HEK293 (cell line): ENCODE results near the gene ATP8A1.

Experiments
- CTCF ChIA-PET: fragments of 350-600 bp; formaldehyde crosslinking; extraction: SDS; loops from one replicate; lab custom pipeline; 2021; ENCODE audit warnings: antibody characterized with exemption; lab: Yijun Ruan, JAX
- POLR2A ChIA-PET: fragments of 300-600 bp; formaldehyde crosslinking; extraction: SDS; loops from one replicate; lab custom pipeline; 2020; ENCODE audit warnings: antibody characterized with exemption, inconsistent platforms; lab: Yijun Ruan, JAX
- H3K27ac ChIP-seq: fragments of 200-500 bp; sonication (Bioruptor generic); 2 replicates; pipeline ENCODE4 v1.5.1; 2014; ENCODE audit warnings: low read depth, low read length, control low read depth, inconsistent platforms; ENCODE audit errors: extremely low read depth
- H3K36me3 ChIP-seq, 2 experiments: fragments of 200-500 bp in 1 of 2; sonication (Bioruptor generic) in 1 of 2; 1 replicate in 1 of 2; 2 replicates in 1 of 2; pipeline ENCODE4 v1.5.1; 2014 to 2017; ENCODE audit warnings: inconsistent platforms in 2 of 2, low read length in 2 of 2; ENCODE audit not compliant: control insufficient read depth in 2 of 2, insufficient read depth in 1 of 2
- H3K4me1 ChIP-seq: fragments of 200-500 bp; sonication (Bioruptor generic); 2 replicates; pipeline ENCODE4 v1.5.1; 2014; ENCODE audit warnings: mild to moderate bottlenecking, low read length, inconsistent platforms; ENCODE audit not compliant: control insufficient read depth, insufficient read depth
- H3K4me3 ChIP-seq: 2 replicates; pipeline ENCODE4 v1.5.1; 2011; ENCODE audit warnings: low read depth, mild to moderate bottlenecking, control low read depth, low read length, moderate library complexity
- H3K9me3 ChIP-seq: fragments of 200-500 bp; sonication (Bioruptor generic); 2 replicates; pipeline ENCODE4 v1.5.1; 2014; ENCODE audit warnings: low read depth, low read length, inconsistent platforms; ENCODE audit not compliant: control insufficient read depth, insufficient read depth
- KLF7 ChIP-seq: fragments of 450-650 bp; formaldehyde crosslinking; IDR thresholded peaks from 2 replicates; pipeline ENCODE4 v1.5.1; 2016; ENCODE audit warnings: missing biosample characterization, missing genetic modification characterization, borderline replicate concordance
- KLF8 ChIP-seq: fragments of 450-650 bp; formaldehyde crosslinking; IDR thresholded peaks from 2 replicates; pipeline ENCODE4 v1.5.1; 2016; ENCODE audit warnings: missing biosample characterization, missing genetic modification characterization
- SP7 ChIP-seq: fragments of 450-650 bp; formaldehyde crosslinking; IDR thresholded peaks from 2 replicates; pipeline ENCODE4 v1.5.1; 2016; ENCODE audit warnings: missing biosample characterization, missing genetic modification characterization
- ZBTB1 ChIP-seq: fragments of 450-650 bp; formaldehyde crosslinking; IDR thresholded peaks from 2 replicates; pipeline ENCODE4 v1.5.1; 2016; ENCODE audit warnings: missing biosample characterization, missing genetic modification characterization
- ZFHX2 ChIP-seq: fragments of 450-650 bp; formaldehyde crosslinking; conservative IDR thresholded peaks from 2 replicates; pipeline ENCODE4 v1.5.1; 2016; ENCODE audit warnings: missing biosample characterization, missing genetic modification characterization
- ZNF114 ChIP-seq: fragments of 450-650 bp; formaldehyde crosslinking; IDR thresholded peaks from 2 replicates; pipeline ENCODE4 v1.5.0; 2017; ENCODE audit warnings: missing biosample characterization, missing genetic modification characterization
- ZNF169 ChIP-seq: fragments of 450-650 bp; formaldehyde crosslinking; IDR thresholded peaks from 2 replicates; pipeline ENCODE4 v1.5.1; 2016; ENCODE audit warnings: missing biosample characterization, missing genetic modification characterization
- ZNF248 ChIP-seq: fragments of 450-650 bp; formaldehyde crosslinking; IDR thresholded peaks from 2 replicates; pipeline ENCODE4 v1.5.1; 2017; ENCODE audit warnings: missing biosample characterization, missing genetic modification characterization
- ZNF266 ChIP-seq: fragments of 450-650 bp; formaldehyde crosslinking; IDR thresholded peaks from 2 replicates; pipeline ENCODE4 v1.5.1; 2016; ENCODE audit warnings: missing biosample characterization, missing genetic modification characterization, low read depth
- ZNF324 ChIP-seq: fragments of 450-650 bp; formaldehyde crosslinking; IDR thresholded peaks from 2 replicates; pipeline ENCODE4 v1.5.1; 2016; ENCODE audit warnings: missing biosample characterization, missing genetic modification characterization
- ZNF394 ChIP-seq: fragments of 450-650 bp; formaldehyde crosslinking; IDR thresholded peaks from 2 replicates; pipeline ENCODE4 v1.5.1; 2016; ENCODE audit warnings: missing biosample characterization, missing genetic modification characterization, mild to moderate bottlenecking, moderate library complexity, borderline replicate concordance
- ZNF449 ChIP-seq: fragments of 450-650 bp; formaldehyde crosslinking; IDR thresholded peaks from 2 replicates; pipeline ENCODE4 v1.5.1; 2017; ENCODE audit warnings: missing biosample characterization, mild to moderate bottlenecking, missing genetic modification characterization, moderate library complexity
- ZNF544 ChIP-seq: fragments of 450-650 bp; formaldehyde crosslinking; IDR thresholded peaks from 2 replicates; pipeline ENCODE4 v1.5.0; 2017; ENCODE audit warnings: missing biosample characterization, missing genetic modification characterization
- ZNF776 ChIP-seq: fragments of 450-650 bp; formaldehyde crosslinking; IDR thresholded peaks from 2 replicates; pipeline ENCODE4 v1.5.0; 2017; ENCODE audit warnings: missing biosample characterization, missing genetic modification characterization, borderline replicate concordance
- ZSCAN16 ChIP-seq: fragments of 450-650 bp; formaldehyde crosslinking; IDR thresholded peaks from 2 replicates; pipeline ENCODE4 v1.5.1; 2016; ENCODE audit warnings: missing biosample characterization, missing genetic modification characterization
- ZSCAN4 ChIP-seq: fragments of 450-650 bp; formaldehyde crosslinking; IDR thresholded peaks from 2 replicates; pipeline ENCODE4 v1.5.1; 2017; ENCODE audit warnings: missing biosample characterization, missing genetic modification characterization
- TF ChIP-seq, protein P1 (sequence below): fragments of 450-650 bp; formaldehyde crosslinking; IDR thresholded peaks from 2 replicates; pipeline ENCODE4 v1.5.1; 2016; ENCODE audit warnings: missing biosample characterization, missing genetic modification characterization
- TF ChIP-seq, protein P2 (sequence below): fragments of 450-650 bp; formaldehyde crosslinking; IDR thresholded peaks from 2 replicates; pipeline ENCODE4 v1.5.1; 2016; ENCODE audit warnings: missing biosample characterization, missing genetic modification characterization
- TF ChIP-seq, protein P3 (sequence below): fragments of 450-650 bp; formaldehyde crosslinking; IDR thresholded peaks from 2 replicates; pipeline ENCODE4 v1.5.1; 2017; ENCODE audit warnings: missing biosample characterization, missing genetic modification characterization
- TF ChIP-seq, protein P4 (sequence below): fragments of 450-650 bp; formaldehyde crosslinking; IDR thresholded peaks from 2 replicates; pipeline ENCODE4 v1.5.1; 2016; ENCODE audit warnings: missing biosample characterization, missing genetic modification characterization

Gene ATP8A1

DNA sequence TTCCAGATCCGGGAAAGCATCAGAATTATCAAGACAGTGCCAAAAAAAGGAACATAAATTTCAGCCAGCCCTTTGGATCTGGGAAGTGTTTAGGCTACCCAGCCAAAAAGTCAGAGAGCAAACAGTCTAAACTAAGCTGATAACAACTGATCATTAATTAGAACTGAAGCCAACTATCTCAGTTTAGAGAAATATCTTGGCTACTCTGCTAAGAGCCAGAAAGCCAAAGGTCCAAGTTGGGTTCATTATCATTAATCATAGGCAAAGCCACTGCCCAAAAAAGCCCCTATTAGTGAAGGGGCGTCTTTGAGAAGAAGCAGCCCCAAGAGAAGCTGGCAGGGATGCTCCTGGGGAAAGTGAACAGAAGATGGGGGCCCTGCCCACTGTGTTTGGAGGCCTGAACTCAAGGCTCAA lies 296.6 kb downstream of the ATP8A1 start (continued):
- TF ChIP-seq ZNF248 (tag by site-specific recombination) = no peak
- TF ChIP-seq ZSCAN4 (tag by site-specific recombination) = no peak
- TF ChIP-seq ZNF324 (tag by site-specific recombination) = no peak
- TF ChIP-seq ZNF266 (tag by site-specific recombination) = no peak

- CTCF ChIA-PET = no interaction called here
- Histone ChIP-seq H3K4me1 (no peaks in the 10 kb centered on the region), H3K4me3 (no peak overlapping the region), H3K36me3 (no peaks in the 10 kb centered on the region), H3K9me3 (no peaks in the 10 kb centered on the region), H3K27ac (no peak overlapping the region)
- TF ChIP-seq KLF8 (tag by site-specific recombination) (no peak), ZNF776 (tag by site-specific recombination) (no peak), ZFHX2 (no peak), ZNF449 (no peak), SP7 (tag by site-specific recombination) (no peak), KLF7 (tag by site-specific recombination) (no peak), ZNF114 (tag by site-specific recombination) (no peak), ZBTB1 (tag by site-specific recombination) (no peak), ZNF169 (tag by site-specific recombination) (no peak), ZNF544 (no peak), ZNF394 (no peak), ZSCAN16 (no peak)
- TF ChIP-seq, protein P1, sequence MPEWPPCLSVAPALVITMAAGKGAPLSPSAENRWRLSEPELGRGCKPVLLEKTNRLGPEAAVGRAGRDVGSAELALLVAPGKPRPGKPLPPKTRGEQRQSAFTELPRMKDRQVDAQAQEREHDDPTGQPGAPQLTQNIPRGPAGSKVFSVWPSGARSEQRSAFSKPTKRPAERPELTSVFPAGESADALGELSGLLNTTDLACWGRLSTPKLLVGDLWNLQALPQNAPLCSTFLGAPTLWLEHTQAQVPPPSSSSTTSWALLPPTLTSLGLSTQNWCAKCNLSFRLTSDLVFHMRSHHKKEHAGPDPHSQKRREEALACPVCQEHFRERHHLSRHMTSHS (tag by site-specific recombination) = no peak
- TF ChIP-seq, protein P2, sequence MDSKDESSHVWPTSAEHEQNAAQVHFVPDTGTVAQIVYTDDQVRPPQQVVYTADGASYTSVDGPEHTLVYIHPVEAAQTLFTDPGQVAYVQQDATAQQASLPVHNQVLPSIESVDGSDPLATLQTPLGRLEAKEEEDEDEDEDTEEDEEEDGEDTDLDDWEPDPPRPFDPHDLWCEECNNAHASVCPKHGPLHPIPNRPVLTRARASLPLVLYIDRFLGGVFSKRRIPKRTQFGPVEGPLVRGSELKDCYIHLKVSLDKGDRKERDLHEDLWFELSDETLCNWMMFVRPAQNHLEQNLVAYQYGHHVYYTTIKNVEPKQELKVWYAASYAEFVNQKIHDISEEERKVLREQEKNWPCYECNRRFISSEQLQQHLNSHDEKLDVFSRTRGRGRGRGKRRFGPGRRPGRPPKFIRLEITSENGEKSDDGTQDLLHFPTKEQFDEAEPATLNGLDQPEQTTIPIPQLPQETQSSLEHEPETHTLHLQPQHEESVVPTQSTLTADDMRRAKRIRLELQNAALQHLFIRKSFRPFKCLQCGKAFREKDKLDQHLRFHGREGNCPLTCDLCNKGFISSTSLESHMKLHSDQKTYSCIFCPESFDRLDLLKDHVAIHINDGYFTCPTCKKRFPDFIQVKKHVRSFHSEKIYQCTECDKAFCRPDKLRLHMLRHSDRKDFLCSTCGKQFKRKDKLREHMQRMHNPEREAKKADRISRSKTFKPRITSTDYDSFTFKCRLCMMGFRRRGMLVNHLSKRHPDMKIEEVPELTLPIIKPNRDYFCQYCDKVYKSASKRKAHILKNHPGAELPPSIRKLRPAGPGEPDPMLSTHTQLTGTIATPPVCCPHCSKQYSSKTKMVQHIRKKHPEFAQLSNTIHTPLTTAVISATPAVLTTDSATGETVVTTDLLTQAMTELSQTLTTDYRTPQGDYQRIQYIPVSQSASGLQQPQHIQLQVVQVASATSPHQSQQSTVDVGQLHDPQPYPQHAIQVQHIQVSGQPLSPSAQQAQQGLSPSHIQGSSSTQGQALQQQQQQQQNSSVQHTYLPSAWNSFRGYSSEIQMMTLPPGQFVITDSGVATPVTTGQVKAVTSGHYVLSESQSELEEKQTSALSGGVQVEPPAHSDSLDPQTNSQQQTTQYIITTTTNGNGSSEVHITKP = no peak
- TF ChIP-seq, protein P3, sequence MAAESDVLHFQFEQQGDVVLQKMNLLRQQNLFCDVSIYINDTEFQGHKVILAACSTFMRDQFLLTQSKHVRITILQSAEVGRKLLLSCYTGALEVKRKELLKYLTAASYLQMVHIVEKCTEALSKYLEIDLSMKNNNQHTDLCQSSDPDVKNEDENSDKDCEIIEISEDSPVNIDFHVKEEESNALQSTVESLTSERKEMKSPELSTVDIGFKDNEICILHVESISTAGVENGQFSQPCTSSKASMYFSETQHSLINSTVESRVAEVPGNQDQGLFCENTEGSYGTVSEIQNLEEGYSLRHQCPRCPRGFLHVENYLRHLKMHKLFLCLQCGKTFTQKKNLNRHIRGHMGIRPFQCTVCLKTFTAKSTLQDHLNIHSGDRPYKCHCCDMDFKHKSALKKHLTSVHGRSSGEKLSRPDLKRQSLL = no peak
- TF ChIP-seq, protein P4, sequence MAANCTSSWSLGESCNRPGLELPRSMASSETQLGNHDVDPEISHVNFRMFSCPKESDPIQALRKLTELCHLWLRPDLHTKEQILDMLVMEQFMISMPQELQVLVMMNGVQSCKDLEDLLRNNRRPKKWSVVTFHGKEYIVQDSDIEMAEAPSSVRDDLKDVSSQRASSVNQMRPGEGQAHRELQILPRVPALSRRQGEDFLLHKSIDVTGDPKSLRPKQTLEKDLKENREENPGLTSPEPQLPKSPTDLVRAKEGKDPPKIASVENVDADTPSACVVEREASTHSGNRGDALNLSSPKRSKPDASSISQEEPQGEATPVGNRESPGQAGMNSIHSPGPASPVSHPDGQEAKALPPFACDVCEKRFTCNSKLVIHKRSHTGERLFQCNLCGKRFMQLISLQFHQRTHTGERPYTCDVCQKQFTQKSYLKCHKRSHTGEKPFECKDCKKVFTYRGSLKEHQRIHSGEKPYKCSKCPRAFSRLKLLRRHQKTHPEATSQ = no peak
- POLR2A ChIA-PET = no interaction called here
Measured at GRCh38 chr4:42359711-42360110, 297.2 kb downstream of the ATP8A1 start.
